CD4-positive, alpha-beta T cell treated with Interleukin-17A for 1 hour (primary cell): ENCODE data around the gene NBEAL1.
"Not testable (repeated sequence)": the region's sequence is repeated elsewhere in the genome, so short reads cannot be mapped to it uniquely, and the experiment has no call there.

Experiments
- DNase-seq: peaks from one replicate; pipeline ENCODE4 v3.0.0-alpha.2; 2020

The NBEAL1 gene

GRCh38 chr2:203238292-203238703 is 223.6 kb downstream of the NBEAL1 start:
- DNase-seq, result no peak

DNA sequence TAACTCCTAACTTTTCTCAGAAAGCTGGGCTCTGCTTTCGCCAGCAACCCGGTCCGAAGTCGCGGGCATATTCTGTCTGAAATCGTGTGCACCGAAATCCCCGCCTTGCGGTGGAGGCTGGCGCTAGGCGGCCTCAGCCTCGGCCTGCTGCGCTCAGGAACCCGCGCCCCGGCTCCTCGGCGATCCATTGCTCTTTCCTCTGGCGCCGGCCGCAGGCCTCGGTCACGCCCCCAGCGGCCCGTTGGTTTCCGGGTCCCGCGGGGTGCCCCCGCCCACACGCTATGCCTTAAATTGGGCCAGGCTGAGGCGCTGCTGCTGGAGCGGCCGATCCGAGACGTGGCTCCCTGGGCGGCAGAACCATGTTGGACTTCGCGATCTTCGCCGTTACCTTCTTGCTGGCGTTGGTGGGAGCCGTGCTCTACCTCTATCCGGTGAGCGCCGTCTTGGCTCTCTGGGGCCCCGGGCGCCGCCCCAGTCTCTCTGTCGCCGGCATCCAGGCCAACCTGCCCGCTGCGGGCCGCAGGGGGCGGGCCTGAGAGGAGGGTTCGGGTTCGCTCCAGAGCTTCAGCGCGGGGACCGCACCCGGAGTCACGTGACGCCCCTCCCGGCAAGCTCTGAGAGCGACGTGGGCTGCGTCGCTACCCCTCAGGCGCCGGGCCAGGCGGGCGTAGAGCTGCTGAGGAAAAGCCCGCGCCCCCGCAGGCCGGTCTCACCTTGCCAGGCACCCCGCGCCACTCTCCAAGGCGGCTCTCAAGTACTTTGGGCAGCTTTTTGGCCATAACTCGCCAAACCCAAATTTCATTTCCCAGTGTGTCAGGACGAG is 224.2 kb downstream of the NBEAL1 start, which contains the start of gene CYP20A1:
CYP20A1 (plus strand) TSS at position 315 of the 823 bp plus-strand sequence; CDS start at position 360, 45 bp downstream.
- peak; percentile 97 for DNase-seq

GRCh38 chr2:203240491-203240890 is 225.8 kb downstream of the NBEAL1 start:
- DNase-seq, result no peak

DNA sequence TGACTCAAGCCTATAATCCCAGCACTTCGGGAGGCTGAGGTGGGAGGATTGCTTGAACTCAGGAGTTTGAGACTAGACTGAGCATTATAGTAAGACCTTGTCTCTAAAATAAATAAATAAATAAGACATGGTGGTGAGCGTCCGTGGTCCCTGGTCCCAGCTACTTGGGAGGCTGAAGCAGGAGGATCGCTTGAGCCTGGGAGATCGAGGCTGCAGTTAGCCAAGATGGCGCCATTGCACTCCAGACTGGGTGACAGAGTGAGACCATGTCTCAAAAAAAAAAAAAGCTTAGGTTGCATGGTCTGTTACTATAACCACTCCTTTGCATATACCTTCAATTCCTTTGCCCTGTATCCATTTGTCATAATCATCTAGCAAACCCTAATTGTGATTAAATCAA is 227.8 kb downstream of the NBEAL1 start:
- DNase-seq, result no peak

- no peak for DNase-seq
These were observed 232.0 kb downstream of the NBEAL1 start for GRCh38 chr2:203246646-203247045.

GRCh38 chr2:203252818-203253217 is 238.1 kb downstream of the NBEAL1 start:
- DNase-seq, result peak; percentile 10

DNA sequence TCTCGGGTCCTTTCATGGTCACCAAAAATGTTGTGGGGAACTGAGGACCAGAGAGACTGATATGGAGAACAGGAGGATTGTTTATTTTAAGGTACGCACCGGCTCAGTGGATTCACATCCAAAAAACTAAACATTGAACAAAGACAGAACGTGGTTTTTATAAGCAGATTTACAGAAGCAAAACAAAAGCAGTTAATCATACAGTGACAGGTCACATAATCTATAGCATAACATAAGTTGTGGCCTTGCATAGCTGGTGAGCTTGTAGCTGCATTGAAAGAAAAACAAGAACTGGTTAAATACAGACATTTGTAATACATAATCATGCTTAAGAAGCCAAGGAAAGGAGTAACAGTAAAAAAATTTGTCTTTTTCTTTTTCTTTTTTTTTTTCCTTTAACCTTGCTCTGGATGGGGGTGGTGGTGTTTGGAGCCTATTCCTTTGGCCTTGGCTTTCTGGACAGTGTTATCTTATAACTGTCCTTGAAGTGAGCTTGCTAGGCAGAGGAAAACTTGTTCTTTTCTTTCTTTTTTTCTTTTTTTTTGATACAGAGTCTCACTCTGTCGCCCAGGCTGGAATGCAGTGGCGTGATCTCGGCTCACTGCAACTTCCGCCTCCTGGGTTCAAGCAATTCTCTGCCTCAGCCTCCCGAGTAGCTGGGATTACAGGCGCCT is 238.9 kb downstream of the NBEAL1 start:
- not testable (repeated sequence) for DNase-seq

- DNase-seq, result no peak
These were observed 246.9 kb downstream of the NBEAL1 start for GRCh38 chr2:203261326-203262159.
